KMS-11 (cell line): ENCODE results near the gene FAM83G.
A peak's percentile ranks its signal among the peaks of the same experiment; 100 is the strongest.

Source experiments
- H2AFZ ChIP-seq: fragments of 200-600 bp; sonication (generic); 2 replicates; pipeline ENCODE4 v1.6.1; 2016; ENCODE audit warnings: antibody characterized with exemption, mixed run types, low read depth
- H3K27ac ChIP-seq: fragments of 200-600 bp; sonication (generic); 2 replicates; pipeline ENCODE4 v1.6.1; 2016; ENCODE audit warnings: mild to moderate bottlenecking, mixed run types
- H3K27me3 ChIP-seq: fragments of 200-600 bp; sonication (generic); 2 replicates; pipeline ENCODE4 v1.6.1; 2017; ENCODE audit warnings: mild to moderate bottlenecking, low read depth, mixed run types, moderate library complexity; ENCODE audit not compliant: insufficient read depth
- H3K36me3 ChIP-seq: fragments of 200-600 bp; sonication (generic); 2 replicates; pipeline ENCODE4 v1.6.1; 2017; ENCODE audit warnings: mild to moderate bottlenecking, mixed run types; ENCODE audit not compliant: insufficient read depth
- H3K4me1 ChIP-seq: fragments of 200-600 bp; sonication (generic); 2 replicates; pipeline ENCODE4 v1.6.1; 2016; ENCODE audit warnings: mild to moderate bottlenecking, low read depth, mixed run types; ENCODE audit not compliant: poor library complexity, severe bottlenecking
- H3K4me2 ChIP-seq: fragments of 200-600 bp; sonication (generic); 2 replicates; pipeline ENCODE4 v1.7.0; 2016; ENCODE audit warnings: mild to moderate bottlenecking, mixed run types
- H3K4me3 ChIP-seq: fragments of 200-600 bp; sonication (generic); IDR thresholded peaks from 2 replicates; pipeline ENCODE4 v1.6.1; 2017; ENCODE audit warnings: low read depth, low read length, mixed read lengths; ENCODE audit not compliant: insufficient read depth
- H3K79me2 ChIP-seq: fragments of 200-600 bp; sonication (generic); 2 replicates; pipeline ENCODE4 v1.6.1; 2016; ENCODE audit warnings: low read depth, mixed run types; ENCODE audit not compliant: insufficient read depth
- H3K9ac ChIP-seq: fragments of 200-600 bp; sonication (generic); 2 replicates; pipeline ENCODE4 v1.6.1; 2016; ENCODE audit warnings: mild to moderate bottlenecking, mixed run types
- H4K20me1 ChIP-seq: fragments of 200-600 bp; sonication (generic); 2 replicates; pipeline ENCODE4 v1.6.1; 2016; ENCODE audit warnings: mild to moderate bottlenecking, mixed run types; ENCODE audit not compliant: insufficient read depth
- CTCF ChIP-seq: fragments of 200-600 bp; sonication (generic); conservative IDR thresholded peaks from 2 replicates; pipeline ENCODE4 v1.6.1; 2017; ENCODE audit warnings: low read depth, mild to moderate bottlenecking, antibody characterized with exemption, low read length, moderate library complexity, mixed read lengths

Gene FAM83G

DNA sequence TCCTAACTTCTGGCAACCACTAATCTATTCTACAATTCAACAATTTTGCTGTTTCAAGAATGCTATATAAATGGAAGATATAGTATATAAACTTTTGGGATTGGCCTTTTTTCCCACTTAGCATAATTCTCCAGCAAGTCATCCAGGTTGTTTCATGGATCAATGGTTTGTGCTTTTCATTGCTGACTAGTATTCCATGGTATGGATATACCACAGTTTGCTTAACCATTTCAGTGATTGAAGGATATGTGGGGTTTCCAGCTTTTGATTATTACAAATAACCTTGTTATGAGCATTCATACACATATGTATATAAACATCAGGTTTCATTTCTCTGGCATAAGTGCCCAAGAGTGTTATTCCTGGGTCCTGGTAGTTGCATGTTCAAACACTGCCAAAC is 2.1 kb upstream of the FAM83G start:
- Histone ChIP-seq H4K20me1 (no peaks in the 10 kb centered on the region), H3K4me1 (no peaks in the 10 kb centered on the region), H3K4me3 (no peak overlapping the region), H3K36me3 (no peaks in the 10 kb centered on the region), H3K27me3 (no peaks in the 10 kb centered on the region), H3K9ac (no peak overlapping the region), H3K79me2 (no peaks in the 10 kb centered on the region), H3K27ac (no peak overlapping the region), H3K4me2 (no peak overlapping the region), H2AFZ (no peak overlapping the region)
- no peak for TF ChIP-seq CTCF

DNA sequence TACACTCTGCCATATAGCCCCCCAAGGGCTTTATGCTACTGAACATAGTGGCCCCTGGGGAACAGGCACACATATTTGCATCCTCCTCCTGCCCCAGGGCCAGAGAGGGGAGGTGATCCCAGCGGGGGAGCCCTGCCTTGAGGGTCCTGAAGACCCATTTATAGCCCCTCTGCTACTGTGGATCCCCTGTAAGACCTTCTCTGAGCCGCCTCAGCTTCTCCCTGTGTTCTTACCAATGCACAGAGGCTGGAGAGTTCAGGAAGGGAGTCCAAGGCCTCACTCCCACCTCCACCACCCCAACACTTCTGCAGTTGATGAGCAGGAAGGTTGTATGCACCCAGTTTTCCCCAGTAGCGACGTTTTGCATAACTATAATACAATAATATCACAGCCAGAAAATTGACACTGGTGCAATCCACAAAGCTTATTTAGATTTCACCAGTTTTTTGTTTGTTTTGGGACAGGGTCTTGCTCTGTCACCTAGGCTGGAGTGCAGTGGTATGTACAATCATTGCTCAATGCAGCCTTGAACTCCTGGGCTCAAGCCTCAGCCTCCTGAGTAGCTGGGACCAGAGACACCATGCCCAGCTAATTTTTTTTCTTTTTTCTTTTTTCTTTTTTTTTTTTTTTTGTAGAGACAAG is 1.3 kb upstream of the FAM83G start:
- no peak for TF ChIP-seq CTCF
- Histone ChIP-seq H3K4me3 (no peak overlapping the region), H3K27me3 (no peaks in the 10 kb centered on the region), H3K4me1 (no peaks in the 10 kb centered on the region), H3K9ac (no peak overlapping the region), H2AFZ (no peak overlapping the region), H3K36me3 (no peaks in the 10 kb centered on the region), H3K79me2 (no peaks in the 10 kb centered on the region), H4K20me1 (no peaks in the 10 kb centered on the region), H3K27ac (no peak overlapping the region), H3K4me2 (no peak overlapping the region)

GRCh38 chr17:19005137-19005773 is 691 bp upstream of the FAM83G start:
- Histone ChIP-seq H3K9ac (peak overlapping the region; percentile 76; the same call in 1 of the 2 replicates), H3K36me3 (no peaks in the 10 kb centered on the region), H3K27me3 (no peaks in the 10 kb centered on the region), H3K79me2 (no peaks in the 10 kb centered on the region), H3K27ac (no peak overlapping the region), H3K4me1 (no peaks in the 10 kb centered on the region), H3K4me2 (peak overlapping the region; percentile 52; the same call in 1 of the 2 replicates), H2AFZ (peak overlapping the region; percentile 55), H4K20me1 (no peaks in the 10 kb centered on the region), H3K4me3 (no peak overlapping the region)
- no peak for TF ChIP-seq CTCF

DNA sequence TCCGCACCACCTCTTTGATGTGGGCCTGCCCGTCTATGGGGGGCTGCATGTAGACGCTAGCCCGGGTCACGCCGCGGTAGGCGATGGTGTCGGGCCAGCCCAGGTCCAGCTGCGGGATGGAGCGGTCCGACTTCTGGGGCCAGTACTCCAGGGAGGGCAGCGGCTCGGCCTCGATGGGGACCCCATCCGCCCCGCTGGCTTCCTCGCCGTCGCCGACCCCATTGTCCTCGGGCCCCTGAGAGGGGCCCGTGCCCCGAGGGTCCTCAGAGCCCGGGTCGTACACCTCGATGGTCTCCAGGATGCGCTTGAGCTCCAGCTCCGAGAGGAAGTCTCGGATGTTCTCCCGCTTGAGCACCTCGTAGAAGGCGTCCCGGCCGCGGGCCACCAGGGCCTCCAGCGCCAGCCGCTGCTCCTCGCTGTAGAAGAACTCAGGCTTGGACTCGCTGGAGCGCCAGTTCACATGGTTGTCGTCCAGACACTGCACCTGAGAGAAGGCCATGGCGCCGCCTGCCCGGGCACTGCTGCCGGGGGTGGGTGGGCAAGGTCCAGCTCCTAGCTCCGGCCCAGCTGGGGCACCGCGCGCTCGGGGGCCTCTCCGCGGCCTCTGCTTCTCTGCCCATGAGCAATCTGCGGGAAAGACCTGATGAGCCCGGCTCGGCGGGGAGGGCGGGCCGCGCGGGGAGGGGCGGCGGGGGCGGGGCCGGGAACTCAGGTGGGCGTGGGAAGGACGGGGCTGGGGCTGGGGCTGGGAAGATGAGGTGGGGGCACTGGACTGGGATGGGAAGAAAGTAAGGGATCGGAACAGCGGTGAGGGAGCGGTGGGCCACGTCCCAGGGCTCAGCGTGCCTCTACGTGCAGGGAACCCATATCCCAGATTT is 782 bp downstream of the FAM83G start:
- Histone ChIP-seq H3K27ac (no peak overlapping the region), H2AFZ (peak overlapping the region; percentile 38; the same call in 1 of the 2 replicates), H3K27me3 (no peaks in the 10 kb centered on the region), H3K9ac (peak overlapping the region; percentile 76; the same call in 1 of the 2 replicates), H3K79me2 (no peaks in the 10 kb centered on the region), H4K20me1 (no peaks in the 10 kb centered on the region), H3K4me3 (no peak overlapping the region), H3K4me1 (no peaks in the 10 kb centered on the region), H3K4me2 (no peak overlapping the region), H3K36me3 (no peaks in the 10 kb centered on the region)
- no peak for TF ChIP-seq CTCF
